Transverse colon (tissue), 4 donors: ENCODE data around the gene ATXN10. TPM values are rescaled to one million over a fixed set of nuclear protein-coding genes. Genes with fewer than 3 reads are reported as not detected.

Experiments
- DNase-seq: peaks from one replicate; pipeline ENCODE4 v3.0.0-alpha.2; 2019
- H3K27ac ChIP-seq, 4 donors: fragments of 200-600 bp; sonication (generic); 2 replicates each; pipeline ENCODE4 v1.5.1; 2016 to 2018; ENCODE audit warnings: inconsistent platforms in 4 of 4
- H3K27me3 ChIP-seq: fragments of 200-600 bp; sonication (generic); 2 replicates; pipeline ENCODE4 v1.5.1; 2017; ENCODE audit warnings: inconsistent platforms
- H3K36me3 ChIP-seq, 4 donors: fragments of 200-600 bp; sonication (generic); 2 replicates each; pipeline ENCODE4 v1.5.1; 2017 to 2019; ENCODE audit warnings: inconsistent platforms in 4 of 4
- H3K4me1 ChIP-seq, 4 donors: fragments of 200-600 bp; sonication (generic); 2 replicates each; pipeline ENCODE4 v1.5.1; 2017 to 2020; ENCODE audit warnings: inconsistent platforms in 4 of 4
- H3K4me3 ChIP-seq, 4 donors: fragments of 200-600 bp; sonication (generic); 1 replicate in 1 of 4; 2 replicates in 3 of 4; pipeline versions ENCODE4 v1.5.1 to v1.6.1; 2017 to 2019; ENCODE audit warnings: inconsistent platforms in 4 of 4
- H3K9me3 ChIP-seq, 2 donors: fragments of 200-600 bp; sonication (generic); 2 replicates each; pipeline ENCODE4 v1.5.1; 2017 to 2019; ENCODE audit warnings: inconsistent platforms in 2 of 2
- EP300 ChIP-seq: sonication (generic); formaldehyde crosslinking; IDR thresholded peaks from one replicate; pipeline ENCODE4 v1.6.1; 2017; ENCODE audit warnings: antibody characterized with exemption, low read depth
- POLR2A ChIP-seq: fragments of 450-650 bp; IDR thresholded peaks from one replicate; pipeline ENCODE4 v1.6.1; 2016; ENCODE audit warnings: antibody characterized with exemption, mild to moderate bottlenecking, moderate library complexity
- POLR2AphosphoS5 ChIP-seq, 3 donors: sonication (generic); formaldehyde crosslinking; IDR thresholded peaks; one replicate each; pipeline ENCODE4 v1.6.1; 2016; ENCODE audit warnings: antibody characterized with exemption in 3 of 3
- WGBS, 2 donors: methylation state at CpG; one replicate each; pipeline ENCODE4 v1.1.5; 2018; ENCODE audit warnings: low coverage in 1 of 2; 5-methylcytosine and 5-hydroxymethylcytosine counted together
- in situ Hi-C, 4 donors: fragments of 200-750 bp; cut with MboI; loops; one replicate each; pipeline versions ENCODE4 v1.15.0 to v1.15.1; 2017; ENCODE audit warnings: low sequenced_read_pairs in 3 of 4, low pct_ligation_motif_present in 1 of 4, low pct_unique_long_range_greater_than_20kb in 1 of 4
- intact Hi-C: fragments of 100-400 bp; cut with DNase I; formaldehyde crosslinking; loops from one replicate; pipeline ENCODE4 v1.15.1; 2023; ENCODE audit warnings: low total_unique reads
- total RNA-seq, 4 donors: library from RNA; depleted of rRNA; stranded (reverse); fragments of >200 nt; gene quantifications; one replicate each; pipeline ENCODE4 v1.1.0, GENCODE V29; 2016
- TF ChIP-seq, protein P1 (sequence below), 5 experiments: fragments of 200-600 bp in 3 of 5; fragments of 450-650 bp in 2 of 5; sonication (generic) in 3 of 5; IDR thresholded peaks; 1 replicate in 2 of 5; 2 replicates in 3 of 5; pipeline ENCODE4 v1.5.1; 2016 to 2017; ENCODE audit warnings: antibody characterized with exemption in 5 of 5, inconsistent platforms in 3 of 5, mild to moderate bottlenecking in 2 of 5, moderate library complexity in 1 of 5

ATXN10 gene
- total RNA-seq, 4 donors from 2014 or later = 27.3 to 88.3 (median 47.8) TPM

DNA sequence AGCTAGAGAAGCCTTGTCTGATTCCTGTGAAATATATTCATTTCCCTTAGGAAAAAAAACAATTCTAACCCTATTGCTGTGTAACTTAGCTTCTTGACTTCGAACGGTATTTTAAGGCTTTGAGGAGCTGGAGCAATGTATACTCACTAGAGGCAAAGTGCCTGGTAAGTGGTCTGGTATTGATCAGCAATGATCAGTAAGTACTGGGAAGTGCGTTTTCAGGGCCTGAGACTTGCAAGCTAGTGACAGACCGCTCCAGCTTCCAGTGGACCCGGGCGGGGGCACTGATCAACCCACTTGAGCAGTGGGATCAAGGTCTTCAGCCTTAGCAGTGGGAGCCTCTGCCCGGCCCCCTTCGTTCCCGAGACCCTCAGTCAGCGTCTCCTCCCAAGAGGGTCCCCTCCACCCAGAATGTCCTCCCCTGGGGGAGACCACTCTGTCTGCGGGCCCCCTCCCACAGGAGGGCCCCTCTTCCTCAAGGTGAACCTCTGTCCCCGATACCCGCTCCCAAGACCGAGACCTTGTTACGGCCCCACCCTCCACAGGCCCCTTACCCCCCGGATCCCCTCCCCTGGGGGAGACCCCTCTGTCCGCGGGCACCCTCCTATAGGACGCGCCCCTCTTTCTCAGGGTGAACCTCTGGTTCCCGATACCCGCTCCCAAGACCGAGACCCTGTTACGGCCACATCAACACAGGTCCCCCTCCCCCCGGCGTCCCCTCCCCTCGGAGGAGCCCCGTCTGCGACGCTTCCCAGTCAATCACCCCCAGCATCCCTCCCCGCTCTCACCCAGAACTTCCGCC lies 452 bp upstream of the ATXN10 start:
- Histone ChIP-seq H3K27me3 (no peaks in the 10 kb centered on the region), H3K27ac (peak overlapping the region; percentile 79 to 89 (median 84))
- DNase-seq = peak; percentile 16

GRCh38 chr22:45672564-45673481 lies 1.2 kb downstream of the ATXN10 start:
- TF ChIP-seq POLR2A = no peak
- no peak for TF ChIP-seq POLR2AphosphoS5 (IDR thresholded peaks at IDR 0.05)
- H3K27me3 ChIP-seq = no peaks in the 10 kb centered on the region
- H3K27ac ChIP-seq = peak overlapping the region; percentile 79 to 89 (median 84)
- no peaks in the 10 kb centered on the region for H3K36me3 ChIP-seq
- H3K4me1 ChIP-seq = peaks cover 10 to 24% (median 19%) of the 10 kb centered on the region in 4 donors
- no peak for DNase-seq
- no peaks in the 10 kb centered on the region for H3K9me3 ChIP-seq
- 27 to 75% methylated on average over 3 to 8 of the region's 14 CpGs for WGBS, 2 donors
- in situ Hi-C loops (no loop called here), intact Hi-C loops (no loop called here)
- H3K4me3 ChIP-seq = peak overlapping the region; percentile 66 to 92 (median 72)

More for the DNA sequence above, 452 bp upstream of the ATXN10 start:
- H3K4me1 ChIP-seq = peaks cover 10 to 24% (median 19%) of the 10 kb centered on the region in 4 donors
- TF ChIP-seq, protein P1, sequence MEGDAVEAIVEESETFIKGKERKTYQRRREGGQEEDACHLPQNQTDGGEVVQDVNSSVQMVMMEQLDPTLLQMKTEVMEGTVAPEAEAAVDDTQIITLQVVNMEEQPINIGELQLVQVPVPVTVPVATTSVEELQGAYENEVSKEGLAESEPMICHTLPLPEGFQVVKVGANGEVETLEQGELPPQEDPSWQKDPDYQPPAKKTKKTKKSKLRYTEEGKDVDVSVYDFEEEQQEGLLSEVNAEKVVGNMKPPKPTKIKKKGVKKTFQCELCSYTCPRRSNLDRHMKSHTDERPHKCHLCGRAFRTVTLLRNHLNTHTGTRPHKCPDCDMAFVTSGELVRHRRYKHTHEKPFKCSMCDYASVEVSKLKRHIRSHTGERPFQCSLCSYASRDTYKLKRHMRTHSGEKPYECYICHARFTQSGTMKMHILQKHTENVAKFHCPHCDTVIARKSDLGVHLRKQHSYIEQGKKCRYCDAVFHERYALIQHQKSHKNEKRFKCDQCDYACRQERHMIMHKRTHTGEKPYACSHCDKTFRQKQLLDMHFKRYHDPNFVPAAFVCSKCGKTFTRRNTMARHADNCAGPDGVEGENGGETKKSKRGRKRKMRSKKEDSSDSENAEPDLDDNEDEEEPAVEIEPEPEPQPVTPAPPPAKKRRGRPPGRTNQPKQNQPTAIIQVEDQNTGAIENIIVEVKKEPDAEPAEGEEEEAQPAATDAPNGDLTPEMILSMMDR (IDR thresholded peaks at IDR 0.05) = no peak
- TF ChIP-seq EP300 = no peak
- no peak for TF ChIP-seq POLR2A
- no peak for TF ChIP-seq POLR2AphosphoS5 (IDR thresholded peaks at IDR 0.05)
- peak overlapping the region; percentile 66 to 92 (median 72) for H3K4me3 ChIP-seq
- no peaks in the 10 kb centered on the region for H3K36me3 ChIP-seq
- H3K9me3 ChIP-seq = no peaks in the 10 kb centered on the region
- intact Hi-C loops (no loop called here), in situ Hi-C loops (no loop called here)
- WGBS, 2 donors = 23 to 60% methylated on average over 1 to 25 of the region's 32 CpGs

DNA sequence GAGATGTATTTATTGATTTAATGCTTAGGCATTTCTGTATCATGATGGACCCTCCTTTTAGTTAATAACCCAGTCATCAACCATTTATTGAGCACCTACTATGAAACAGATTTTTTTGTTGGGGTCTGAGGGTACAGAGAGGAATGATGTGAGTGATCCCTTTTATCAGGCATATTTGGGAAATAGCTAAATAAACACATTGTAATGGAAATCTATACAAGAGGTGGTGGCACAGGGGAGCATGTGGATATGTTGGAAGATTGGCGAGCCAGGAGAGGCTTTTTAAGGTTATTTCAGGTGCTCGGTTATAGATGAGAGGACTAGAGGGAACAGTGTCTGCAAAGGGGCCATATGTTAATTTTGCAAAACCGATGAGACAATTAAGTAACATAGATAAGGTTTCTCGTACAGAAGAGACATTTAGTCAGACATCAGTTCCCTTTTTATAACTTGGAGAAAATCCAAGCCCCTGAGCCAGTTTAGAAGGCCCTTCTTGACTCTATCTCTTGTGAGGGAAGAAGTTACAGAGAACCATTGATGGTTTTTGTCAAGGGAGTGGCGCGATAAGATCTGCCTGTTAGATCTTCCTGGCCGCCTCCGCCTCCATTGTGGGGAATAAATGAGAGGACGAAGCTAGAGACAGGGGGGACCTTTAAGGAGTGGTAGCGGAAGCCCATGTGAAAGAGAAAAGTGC lies 2.0 kb downstream of the ATXN10 start:
- H3K27ac ChIP-seq = no peak overlapping the region
- no peak for DNase-seq
- intact Hi-C loops (no loop called here), in situ Hi-C loops (no loop called here)
- H3K36me3 ChIP-seq = no peaks in the 10 kb centered on the region
- peaks cover 10 to 24% (median 19%) of the 10 kb centered on the region in 4 donors for H3K4me1 ChIP-seq
- 81 to 87% methylated on average over 10 of the region's 10 CpGs for WGBS, 2 donors
- TF ChIP-seq, protein P1 (IDR thresholded peaks at IDR 0.05) = no peak
- no peak for TF ChIP-seq EP300
- TF ChIP-seq POLR2AphosphoS5 (IDR thresholded peaks at IDR 0.05) = no peak
- no peak for TF ChIP-seq POLR2A
- H3K9me3 ChIP-seq = no peaks in the 10 kb centered on the region
- H3K27me3 ChIP-seq = no peaks in the 10 kb centered on the region
- H3K4me3 ChIP-seq = peak overlapping the region in 1 of 4 donors; percentile 66

GRCh38 chr22:45676024-45676423 lies 4.4 kb downstream of the ATXN10 start:
- Histone ChIP-seq H3K9me3 (no peaks in the 10 kb centered on the region), H3K4me3 (no peak overlapping the region), H3K27me3 (no peaks in the 10 kb centered on the region), H3K27ac (no peak overlapping the region), H3K36me3 (no peaks in the 10 kb centered on the region), H3K4me1 (peaks cover 10 to 28% (median 20%) of the 10 kb centered on the region in 4 donors)
- no peak for DNase-seq
- in situ Hi-C loops = no loop called here
- 86 to 89% methylated on average over 2 to 4 of the region's 4 CpGs for WGBS, 2 donors
- TF ChIP-seq POLR2A (no peak), POLR2AphosphoS5 (IDR thresholded peaks at IDR 0.05) (no peak), EP300 (no peak)
- TF ChIP-seq, protein P1 (IDR thresholded peaks at IDR 0.05) = no peak
- intact Hi-C loops = no loop called here
